GM21529 (cell line): ENCODE results near the gene PRKRIP1.
"Not testable (repeated sequence)": the region's sequence is repeated elsewhere in the genome, so short reads cannot be mapped to it uniquely, and the experiment has no call there.

Source experiments
- ATAC-seq: cut with Tn5 transposase; IDR thresholded peaks from one replicate; pipeline ENCODE4 v1.9.1; 2021; ENCODE audit not compliant: unreplicated experiment

PRKRIP1 gene

GRCh38 chr7:102403563-102403962, 7.4 kb downstream of the PRKRIP1 start:
- ATAC-seq: no peak

DNA sequence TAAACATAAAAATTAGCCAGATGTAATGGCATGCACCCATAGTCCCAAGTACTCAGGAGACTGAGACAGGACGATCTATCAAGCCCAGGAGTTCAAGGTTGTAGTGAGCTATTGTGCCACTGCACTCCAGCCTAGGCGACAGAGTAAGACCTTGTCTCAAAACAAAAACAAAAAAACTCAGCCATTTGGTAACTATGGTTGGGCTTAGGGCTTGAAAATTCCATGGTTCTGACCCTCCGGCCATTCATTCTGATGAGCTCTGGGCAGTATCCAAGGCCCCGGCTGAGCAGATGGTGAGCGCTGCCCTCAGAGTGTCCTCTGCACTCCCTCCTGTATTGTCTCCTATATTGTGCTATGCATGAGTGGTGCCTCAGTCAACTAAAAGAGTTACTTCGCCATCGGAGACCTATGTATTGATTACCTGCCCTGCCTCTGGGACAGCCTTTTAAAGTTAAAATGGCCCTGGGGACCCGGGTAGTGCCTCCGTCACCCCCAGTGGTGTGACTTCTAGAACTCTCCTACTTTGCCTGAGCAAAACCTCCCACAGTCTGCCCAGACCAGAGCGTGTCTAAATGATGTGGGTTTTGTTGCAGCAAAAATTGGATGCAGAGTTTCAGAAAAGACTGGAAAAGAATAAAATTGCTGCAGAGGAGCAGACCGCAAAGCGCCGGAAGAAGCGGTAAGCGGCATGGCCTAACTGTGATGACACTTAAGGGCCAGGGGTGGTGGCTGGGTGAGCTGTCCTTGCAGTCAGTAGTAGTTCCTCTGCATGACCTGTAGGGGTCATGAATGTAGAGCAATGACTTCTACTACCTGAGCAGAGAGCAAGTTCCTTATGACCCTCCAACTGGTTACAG, 8.1 kb downstream of the PRKRIP1 start:
- ATAC-seq: peak; percentile 83

GRCh38 chr7:102404862-102405188, 8.7 kb downstream of the PRKRIP1 start:
- not testable (repeated sequence) for ATAC-seq

DNA sequence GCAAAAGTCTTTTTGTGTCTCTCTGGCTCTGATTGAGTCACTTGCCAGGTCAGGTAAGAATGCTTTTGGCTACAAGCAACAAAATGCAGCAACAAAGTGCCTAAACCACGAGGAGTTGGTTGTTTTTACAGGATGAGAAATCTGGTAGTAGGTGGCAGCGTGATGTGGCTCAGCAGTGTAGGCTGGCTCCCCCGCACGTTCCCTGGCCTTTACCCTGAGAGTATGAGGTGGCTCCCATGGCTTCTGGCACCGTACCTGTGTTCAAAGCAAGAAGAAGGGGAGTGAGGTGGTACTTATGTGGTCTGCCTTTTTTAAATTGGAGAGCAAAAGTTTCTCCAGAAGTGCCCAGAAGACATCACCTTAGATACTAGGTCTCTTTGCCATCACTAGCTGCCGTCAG, 11.7 kb downstream of the PRKRIP1 start:
- ATAC-seq: no peak

GRCh38 chr7:102408530-102408929, 12.4 kb downstream of the PRKRIP1 start:
- peak; percentile 67 for ATAC-seq

DNA sequence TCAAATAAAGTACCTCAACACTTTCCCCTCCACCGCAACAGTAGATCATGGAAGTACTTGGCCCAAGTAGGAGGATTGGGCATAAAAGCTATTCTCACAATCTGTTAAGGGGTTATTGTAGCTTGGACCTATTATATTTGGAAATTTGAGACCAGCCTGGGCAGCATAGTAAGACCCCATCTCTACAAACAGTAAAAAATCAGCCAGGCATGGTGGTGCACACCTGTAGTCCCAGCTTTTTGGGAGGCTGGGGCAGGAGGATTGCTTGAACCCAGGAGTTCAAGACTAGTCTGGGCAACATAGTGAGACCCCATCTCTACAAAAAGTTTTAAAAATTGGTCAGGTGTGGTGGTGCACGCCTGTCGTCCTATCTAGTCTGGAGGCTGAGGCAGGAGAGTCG, 13.2 kb downstream of the PRKRIP1 start:
- ATAC-seq: no peak

- ATAC-seq: no peak
Measured at GRCh38 chr7:102410123-102410522, 14.0 kb downstream of the PRKRIP1 start.

DNA sequence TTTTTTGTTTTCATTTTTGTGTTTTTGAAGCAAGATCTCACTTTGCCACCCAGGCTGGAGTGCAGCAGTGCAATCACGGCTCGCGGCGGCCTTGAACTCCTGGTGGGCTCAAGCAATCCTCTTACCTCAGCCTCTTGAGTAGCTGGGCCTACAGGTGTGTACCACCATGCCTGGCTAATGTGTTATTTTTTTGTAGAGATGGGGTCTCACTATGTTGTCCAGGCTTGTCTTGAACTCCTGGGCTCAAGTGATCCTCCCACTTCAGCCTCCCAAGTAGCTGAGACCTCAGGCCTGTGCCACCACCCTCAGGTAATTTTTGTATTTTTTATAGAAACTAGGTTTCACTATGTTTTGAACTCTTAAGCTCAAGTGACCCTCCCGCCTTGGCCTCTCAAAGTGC, 14.8 kb downstream of the PRKRIP1 start:
- ATAC-seq: no peak

DNA sequence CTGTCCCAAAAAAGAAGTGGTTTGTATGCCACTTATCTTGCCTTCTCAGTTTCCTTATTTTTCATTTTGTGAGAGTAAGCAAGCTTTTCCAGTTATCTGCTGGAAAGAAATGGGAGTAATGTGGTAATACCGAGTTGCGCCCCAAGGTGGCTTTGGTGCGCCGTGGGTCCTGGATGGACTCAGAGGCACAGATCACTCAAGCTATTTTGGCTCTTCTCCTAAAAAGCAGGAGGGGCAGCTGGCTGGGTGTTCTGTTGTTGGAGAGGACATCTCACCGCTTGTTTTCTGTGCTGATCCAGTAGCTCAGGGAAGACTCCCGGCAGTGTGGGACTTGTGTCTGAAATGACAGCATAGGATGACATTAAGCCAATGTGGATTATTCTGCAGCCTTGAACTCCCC, 16.4 kb downstream of the PRKRIP1 start:
- no peak for ATAC-seq

DNA sequence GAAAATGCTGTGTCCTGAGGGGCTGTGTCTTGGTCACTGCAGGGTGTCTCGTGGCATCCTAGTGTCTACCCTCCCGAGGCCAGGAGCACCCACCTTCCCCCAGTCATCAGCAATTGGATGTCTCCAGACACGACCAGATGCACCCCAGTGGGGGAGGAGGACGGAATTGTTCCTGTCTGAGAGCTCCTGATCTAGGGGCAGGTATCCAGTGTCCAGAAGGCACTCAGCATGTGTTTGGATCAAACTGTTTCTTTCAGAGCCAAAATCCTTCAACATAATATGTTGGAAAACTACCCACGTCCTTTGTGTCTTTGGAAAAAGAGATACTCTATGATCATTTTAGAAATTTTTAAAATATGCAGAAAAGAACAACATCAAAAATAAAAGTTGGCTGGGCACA, 16.9 kb downstream of the PRKRIP1 start:
- ATAC-seq: no peak

DNA sequence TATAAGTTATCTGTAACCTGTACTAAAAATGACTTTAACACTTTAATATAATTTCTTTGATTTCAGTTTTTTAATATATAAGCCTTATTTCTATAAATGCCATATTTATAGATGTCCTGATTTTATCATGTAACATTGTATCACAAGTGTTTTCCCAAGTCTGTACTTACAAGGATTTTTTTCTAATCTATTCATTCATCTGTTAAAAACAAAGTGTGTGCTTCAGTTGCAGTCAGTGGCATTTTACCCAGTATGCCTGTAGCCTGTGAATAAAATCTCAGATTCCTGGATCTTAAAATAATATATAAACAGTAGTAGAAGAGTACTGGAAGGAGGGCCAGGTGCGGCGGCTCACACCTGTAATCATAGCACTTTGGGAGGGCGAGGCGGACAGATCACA, 17.4 kb downstream of the PRKRIP1 start:
- ATAC-seq: no peak

GRCh38 chr7:102415685-102416225, 19.6 kb downstream of the PRKRIP1 start:
- no peak for ATAC-seq

GRCh38 chr7:102416406-102416805, 20.2 kb downstream of the PRKRIP1 start:
- ATAC-seq: no peak

DNA sequence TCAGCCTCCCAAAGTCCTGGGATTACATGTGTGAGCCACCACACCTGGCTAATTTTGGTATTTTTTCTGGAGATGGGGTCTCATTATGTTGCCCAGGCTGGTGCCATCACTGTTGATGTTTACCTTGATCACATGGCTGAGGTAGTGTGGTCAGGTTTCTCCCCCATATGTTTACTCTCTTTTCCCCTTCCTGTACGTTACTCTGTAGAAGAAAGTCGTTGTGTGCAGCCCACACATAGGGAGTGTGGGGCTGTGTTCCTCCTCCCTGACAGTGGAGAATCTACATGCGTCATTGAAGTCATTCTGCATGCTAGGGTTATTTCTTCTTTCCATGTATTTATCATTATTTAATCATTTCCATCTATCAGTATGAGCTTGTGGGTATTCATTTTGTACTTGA, 20.9 kb downstream of the PRKRIP1 start:
- peak; percentile 37 for ATAC-seq

GRCh38 chr7:102418592-102418991, 22.4 kb downstream of the PRKRIP1 start:
- no peak for ATAC-seq

- no peak for ATAC-seq
Measured at GRCh38 chr7:102421706-102422240, 25.6 kb downstream of the PRKRIP1 start.

- no peak for ATAC-seq
Measured at GRCh38 chr7:102424129-102424551, 28.0 kb downstream of the PRKRIP1 start.

- peak; percentile 31 for ATAC-seq
Measured at GRCh38 chr7:102424787-102425218, 28.6 kb downstream of the PRKRIP1 start.

DNA sequence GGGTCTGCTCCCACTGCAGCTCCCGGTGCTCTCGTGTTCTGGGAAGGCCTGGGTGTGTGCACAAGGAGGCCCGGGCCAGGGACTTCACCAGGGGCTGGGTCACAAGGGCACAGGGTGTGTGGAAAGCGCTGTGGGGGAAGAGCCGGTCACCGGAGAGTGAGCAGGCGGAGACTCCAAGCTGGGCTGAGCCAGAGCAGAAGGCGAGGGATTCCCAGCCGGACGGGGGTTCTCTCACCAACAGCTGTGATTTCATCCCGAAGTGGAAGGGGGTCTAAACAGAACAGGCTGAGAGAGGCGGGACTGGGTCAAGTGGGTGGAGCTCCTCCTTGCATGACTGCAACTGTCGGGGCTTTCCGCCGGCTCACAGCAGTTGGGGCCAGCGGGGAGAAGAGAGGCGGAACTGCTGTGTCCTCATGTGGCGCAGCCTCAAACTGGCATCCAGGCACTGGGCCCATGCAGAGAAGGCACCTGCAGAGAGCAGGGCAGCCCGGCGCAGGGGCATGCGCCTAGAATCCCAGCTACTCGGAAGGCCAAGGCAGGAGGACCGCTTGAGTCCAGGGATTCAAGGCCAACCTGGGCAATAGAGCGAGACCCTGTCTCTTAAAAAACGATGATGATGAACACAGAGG, 29.6 kb downstream of the PRKRIP1 start:
- peak; percentile 66 for ATAC-seq

DNA sequence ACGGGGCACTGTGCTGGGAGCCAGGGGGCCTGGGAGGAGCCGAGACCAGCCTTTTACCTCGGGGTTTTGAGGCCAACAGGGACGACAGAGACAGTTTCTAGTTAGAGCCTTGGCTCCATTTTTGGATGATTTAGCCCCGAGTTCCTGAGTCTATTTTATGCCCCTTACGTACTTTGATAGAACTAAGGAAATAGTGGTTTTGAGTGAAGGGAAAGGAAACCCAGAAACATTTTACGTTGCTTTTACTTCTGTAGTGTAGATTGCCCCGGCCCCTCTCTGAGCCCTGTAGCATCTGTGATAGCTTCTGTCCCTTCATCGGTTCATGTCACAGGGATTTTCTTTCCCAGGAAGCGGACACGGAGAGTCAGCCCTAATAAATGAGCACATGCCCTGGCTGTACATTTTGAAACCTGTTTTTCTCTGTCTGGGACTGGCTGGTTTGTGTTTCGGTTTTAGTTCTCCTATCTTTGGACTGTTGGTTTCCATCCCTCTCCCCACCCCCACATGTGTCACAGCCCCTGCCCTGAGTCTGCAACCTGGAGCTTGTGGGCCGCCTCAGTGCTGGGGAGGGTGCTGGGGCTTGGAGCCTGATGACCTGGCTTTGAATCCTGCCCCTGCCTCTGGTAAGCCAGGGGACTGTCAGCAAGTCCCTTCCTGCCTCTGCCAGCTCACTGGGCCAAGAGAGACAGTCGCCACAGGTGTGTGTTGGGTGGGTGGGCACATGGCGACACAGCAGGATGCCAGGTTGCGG, 30.3 kb downstream of the PRKRIP1 start:
- ATAC-seq: peak; percentile 46

- no peak for ATAC-seq
Measured at GRCh38 chr7:102427019-102427405, 30.8 kb downstream of the PRKRIP1 start.
